Psoas muscle (tissue), 8 donors: ENCODE results near the gene ZNF175. TPM values are rescaled to one million over a fixed set of nuclear protein-coding genes. Genes with fewer than 3 reads are reported as not detected.

Experiments
- ATAC-seq, 4 donors: fragments of 200-7000 bp; cut with Tn5 transposase; one replicate each; pipeline ENCODE4 v1.9.1; 2020; ENCODE audit warnings: moderate library complexity in 3 of 4, mild to moderate bottlenecking in 2 of 4
- DNase-seq, 2 donors: peaks; one replicate each; pipeline ENCODE4 v3.0.0-alpha.2; 2020
- H3K27ac ChIP-seq: fragments of 200-600 bp; one replicate; pipeline ENCODE4 v1.8.0; 2022
- H3K27me3 ChIP-seq, 3 donors: fragments of 200-600 bp in 1 of 3; one replicate each; pipeline versions ENCODE4 v1.6.1 to v1.8.0; 2013 to 2022; ENCODE audit warnings: low read length in 2 of 3, mild to moderate bottlenecking in 2 of 3, moderate library complexity in 1 of 3; ENCODE audit not compliant: insufficient read depth in 3 of 3
- H3K36me3 ChIP-seq, 2 donors: fragments of 200-600 bp in 1 of 2; one replicate each; pipeline versions ENCODE4 v1.6.1 to v1.8.0; 2013 to 2022; ENCODE audit warnings: low read depth in 1 of 2, mild to moderate bottlenecking in 1 of 2, moderate library complexity in 1 of 2; ENCODE audit not compliant: insufficient read depth in 1 of 2
- H3K4me1 ChIP-seq: fragments of 200-600 bp; one replicate; pipeline ENCODE4 v1.8.0; 2022
- H3K4me3 ChIP-seq: fragments of 200-600 bp; one replicate; pipeline ENCODE4 v1.8.0; 2022; ENCODE audit warnings: mild to moderate bottlenecking
- H3K9me3 ChIP-seq: fragments of 200-600 bp; one replicate; pipeline ENCODE4 v1.8.0; 2022
- WGBS, 3 donors: extraction: QIAGEN DNeasy Blood & Tissue Kit; methylation state at CpG; one replicate each; pipeline versions ENCODE4 v1.1.6 to v1.1.7; 2013; 5-methylcytosine and 5-hydroxymethylcytosine counted together
- intact Hi-C, 2 donors: fragments of 100-400 bp; cut with DNase I; formaldehyde crosslinking; loops; one replicate each; pipeline versions ENCODE4 v1.11.0 to v1.14.2; 2022
- long read RNA-seq, 2 donors: library from polyadenylated mRNA; unstranded; transcript quantifications; one replicate each; pipeline ENCODE4 v2.0.0, GENCODE V29; 2021
- polyA plus RNA-seq, 3 donors: library from polyadenylated mRNA; stranded (reverse); fragments of 200-250 nt; gene quantifications; one replicate each; pipeline ENCODE4 v1.2.3, GENCODE V29; 2013
- total RNA-seq, 4 donors: library from RNA; stranded (reverse); fragmentation: NEBNext Ultra II Directional in 2 of 4; extraction: Animal tissue kit (Norgen Biotek cat#: 25700) in 2 of 4; gene quantifications; one replicate each; pipeline versions ENCODE4 v1.2.1 to v1.2.4, GENCODE V29; 2021 to 2023
- TF ChIP-seq, protein P1 (sequence below): fragments of 200-600 bp; IDR thresholded peaks from one replicate; pipeline ENCODE4 v1.8.0; 2022; ENCODE audit warnings: antibody characterized with exemption
- donor health status: healthy with polysubstance abuse.
- donor health status: DM: no; HTN: no; CAD: no; lungs with moderate emphysema.
- donor health status: Bipolar disorder and iron deficiency.
- donor health status: healthy.
- donor health status: DM: yes; HTN: yes; CAD: no.
- donor health status: DM: no; HTN: no; CAD: no.
- donor health status: DM: no; HTN: no; CAD: no.
- donor health status: DM: yes; HTN: yes; CAD: no.

ZNF175 gene
- total RNA-seq (1 to 10 TPM; 4.4 to 8.9 (median 6.7) TPM), polyA plus RNA-seq (1 to 10 TPM; 2.3 to 6.2 (median 3.0) TPM)
- long read RNA-seq, donor 1, result 0 reads
- long read RNA-seq, donor 2, full-length matches to known transcripts, result 3 of 12 reads
- long read RNA-seq, donor 2, partial matches to known transcripts, result 3 of 12 reads
- long read RNA-seq, donor 2, other reads (novel, unspliced or antisense), result 6 of 12 reads

DNA sequence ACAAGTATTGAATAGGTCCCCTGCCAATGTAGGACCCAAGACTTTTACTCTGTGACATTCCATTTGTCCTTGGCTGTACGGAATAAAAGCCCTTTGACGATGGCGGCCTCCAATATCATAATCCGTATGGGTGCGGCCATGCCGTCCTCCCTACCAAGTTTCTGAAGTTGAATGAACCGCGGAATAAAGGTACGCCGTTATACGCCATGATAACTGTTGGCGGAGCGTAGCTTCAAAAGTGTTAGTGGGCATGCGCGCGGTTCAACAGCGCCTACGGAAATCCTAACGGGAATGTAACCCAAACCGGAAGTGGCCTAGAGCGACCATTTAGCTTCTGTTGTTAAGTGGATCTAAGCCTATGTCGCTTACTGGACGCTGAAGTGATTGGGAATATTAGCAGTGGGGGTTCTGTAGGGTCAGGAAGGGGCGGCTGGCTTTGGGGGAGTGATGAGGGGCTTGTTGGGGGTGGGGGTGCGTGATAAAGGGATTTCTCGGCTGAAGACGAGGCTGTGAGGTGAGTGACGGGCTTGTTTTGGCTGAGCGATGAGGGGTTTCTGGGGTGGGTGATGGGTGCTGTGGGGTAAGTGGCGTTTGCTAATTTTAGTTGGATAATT lies at the start of gene ZNF175:
ZNF175 (plus strand) TSS at position 322 of the 614 bp plus-strand sequence. CDS start 2,047 bp downstream, outside the sequence.
- intact Hi-C loops, result loop anchor here in 1 of 2 donors (5.0 kb wide), 1 partner anchor 234 kb away; no protein-coding TSS in a partner anchor
- Histone ChIP-seq H3K4me3 (peak within 1 kb of the TSS; percentile 81), H3K27ac (peak within 1 kb of the TSS; percentile 72), H3K36me3 (peaks cover 0 to 26% of the 10 kb centered on the region in 2 donors), H3K9me3 (no peaks in the 10 kb centered on the region), H3K27me3 (peaks cover 0 to 13% (median 0%) of the 10 kb centered on the region in 3 donors), H3K4me1 (peaks cover 11% of the 10 kb centered on the region)
- WGBS, 3 donors, result 0% methylated on average over 30 of the region's 30 CpGs
- DNase-seq, result peak; percentile 96 to 97
- TF ChIP-seq, protein P1, sequence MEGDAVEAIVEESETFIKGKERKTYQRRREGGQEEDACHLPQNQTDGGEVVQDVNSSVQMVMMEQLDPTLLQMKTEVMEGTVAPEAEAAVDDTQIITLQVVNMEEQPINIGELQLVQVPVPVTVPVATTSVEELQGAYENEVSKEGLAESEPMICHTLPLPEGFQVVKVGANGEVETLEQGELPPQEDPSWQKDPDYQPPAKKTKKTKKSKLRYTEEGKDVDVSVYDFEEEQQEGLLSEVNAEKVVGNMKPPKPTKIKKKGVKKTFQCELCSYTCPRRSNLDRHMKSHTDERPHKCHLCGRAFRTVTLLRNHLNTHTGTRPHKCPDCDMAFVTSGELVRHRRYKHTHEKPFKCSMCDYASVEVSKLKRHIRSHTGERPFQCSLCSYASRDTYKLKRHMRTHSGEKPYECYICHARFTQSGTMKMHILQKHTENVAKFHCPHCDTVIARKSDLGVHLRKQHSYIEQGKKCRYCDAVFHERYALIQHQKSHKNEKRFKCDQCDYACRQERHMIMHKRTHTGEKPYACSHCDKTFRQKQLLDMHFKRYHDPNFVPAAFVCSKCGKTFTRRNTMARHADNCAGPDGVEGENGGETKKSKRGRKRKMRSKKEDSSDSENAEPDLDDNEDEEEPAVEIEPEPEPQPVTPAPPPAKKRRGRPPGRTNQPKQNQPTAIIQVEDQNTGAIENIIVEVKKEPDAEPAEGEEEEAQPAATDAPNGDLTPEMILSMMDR, result no peak
- peak; percentile 99 to 100 (median 99) for ATAC-seq

DNA sequence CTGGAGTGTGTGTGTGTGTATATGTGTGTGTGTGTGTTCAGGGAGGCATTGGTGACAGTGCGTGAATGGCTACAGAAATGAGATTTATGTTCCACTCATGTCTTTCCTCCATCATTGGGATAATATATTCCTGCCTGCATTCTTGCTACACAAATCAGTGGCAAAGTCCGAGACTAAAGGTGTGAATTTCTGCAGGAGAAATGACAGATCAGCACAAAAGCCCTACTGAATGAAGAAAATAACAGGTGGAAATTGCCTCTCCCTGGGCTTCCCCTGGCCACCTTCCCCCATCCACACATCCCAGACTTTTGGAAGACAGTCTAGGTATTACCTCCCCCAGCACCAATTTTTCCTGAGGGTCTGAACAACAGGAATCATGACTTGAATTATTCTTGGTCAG lies 49.7 kb upstream of the ZNF175 start:
- TF ChIP-seq, protein P1, result no peak
- intact Hi-C loops, result no loop called here
- H3K27ac ChIP-seq, result no peak overlapping the region
- no peaks in the 10 kb centered on the region for H3K9me3 ChIP-seq
- H3K27me3 ChIP-seq, result peaks cover 0 to 3% (median 0%) of the 10 kb centered on the region in 3 donors
- WGBS, 3 donors, result 66 to 72% (median 71%) methylated on average over 2 of the region's 2 CpGs
- H3K4me1 ChIP-seq, result no peaks in the 10 kb centered on the region
- no peaks in the 10 kb centered on the region for H3K36me3 ChIP-seq
- no peak overlapping the region for H3K4me3 ChIP-seq
- no peak for ATAC-seq
- no peak for DNase-seq

DNA sequence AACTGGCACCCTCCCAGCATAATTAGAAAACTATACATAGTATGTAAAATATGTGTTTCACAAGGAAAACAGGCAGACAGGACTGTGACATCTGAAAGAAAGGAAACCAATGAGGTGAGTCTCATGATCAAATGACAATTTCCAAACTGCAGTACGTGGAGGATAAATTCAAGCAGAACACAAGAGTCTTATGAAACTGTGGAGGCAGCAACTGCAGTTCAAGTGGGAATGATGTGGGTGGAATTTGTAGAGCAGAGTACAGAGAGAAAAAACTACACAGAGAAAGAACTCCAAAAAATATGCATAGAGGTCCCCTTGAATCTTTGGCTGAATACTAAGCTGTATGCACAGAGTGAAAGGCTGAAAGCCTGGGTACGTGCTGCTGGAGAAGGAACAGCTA lies 49.3 kb upstream of the ZNF175 start:
- peaks cover 0 to 3% (median 0%) of the 10 kb centered on the region in 3 donors for H3K27me3 ChIP-seq
- TF ChIP-seq, protein P1, result no peak
- WGBS, 3 donors, result 37 to 55% (median 50%) methylated on average over 2 of the region's 2 CpGs

DNA sequence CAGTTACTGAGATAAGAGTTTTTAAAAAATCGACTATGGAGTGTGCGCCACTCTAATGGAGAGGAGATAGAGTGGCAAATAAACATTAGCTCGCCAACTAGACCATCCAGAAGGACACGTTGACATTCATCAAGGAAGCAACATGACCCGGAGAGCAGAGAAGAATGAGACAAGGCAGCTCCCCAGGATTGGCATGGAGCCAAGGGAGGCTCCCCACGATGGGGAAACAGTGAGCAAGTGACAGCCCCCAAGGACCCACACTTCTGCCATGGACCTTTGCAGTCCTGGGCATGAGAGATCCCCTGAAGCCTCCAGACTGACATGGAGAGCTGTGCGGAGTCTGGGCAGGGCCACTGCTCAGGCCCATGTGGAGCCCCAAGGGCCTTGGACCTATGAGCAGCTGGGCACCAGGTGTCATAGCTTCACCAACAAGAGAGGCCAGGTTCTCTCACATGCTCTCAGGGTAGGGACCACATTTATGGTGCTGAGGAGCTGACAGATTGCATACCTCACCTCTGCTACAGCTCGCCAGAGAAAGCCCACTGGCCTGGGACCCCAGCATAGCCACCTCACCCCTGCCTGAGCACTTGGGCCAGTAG lies 46.3 kb upstream of the ZNF175 start:
- DNase-seq, result no peak
- TF ChIP-seq, protein P1, result no peak
- intact Hi-C loops, result no loop called here
- no peaks in the 10 kb centered on the region for H3K4me1 ChIP-seq
- WGBS, 3 donors, result 70 to 76% (median 71%) methylated on average over 8 of the region's 8 CpGs
- no peak overlapping the region for H3K4me3 ChIP-seq
- H3K9me3 ChIP-seq, result no peaks in the 10 kb centered on the region
- no peaks in the 10 kb centered on the region for H3K36me3 ChIP-seq
- H3K27me3 ChIP-seq, result peaks cover 0 to 5% (median 0%) of the 10 kb centered on the region in 3 donors
- no peak overlapping the region for H3K27ac ChIP-seq
- no peak for ATAC-seq

More for the DNA sequence above, 49.3 kb upstream of the ZNF175 start:
- ATAC-seq, result no peak
- intact Hi-C loops, result no loop called here
- no peak overlapping the region for H3K4me3 ChIP-seq
- no peaks in the 10 kb centered on the region for H3K9me3 ChIP-seq
- no peaks in the 10 kb centered on the region for H3K36me3 ChIP-seq
- H3K27ac ChIP-seq, result no peak overlapping the region
- no peak for DNase-seq
- H3K4me1 ChIP-seq, result no peaks in the 10 kb centered on the region
